ENCODE measurements around the gene FOCAD.
"Not testable (repeated sequence)": the region's sequence is repeated elsewhere in the genome, so short reads cannot be mapped to it uniquely, and the experiment has no call there.

Gene FOCAD

DNA sequence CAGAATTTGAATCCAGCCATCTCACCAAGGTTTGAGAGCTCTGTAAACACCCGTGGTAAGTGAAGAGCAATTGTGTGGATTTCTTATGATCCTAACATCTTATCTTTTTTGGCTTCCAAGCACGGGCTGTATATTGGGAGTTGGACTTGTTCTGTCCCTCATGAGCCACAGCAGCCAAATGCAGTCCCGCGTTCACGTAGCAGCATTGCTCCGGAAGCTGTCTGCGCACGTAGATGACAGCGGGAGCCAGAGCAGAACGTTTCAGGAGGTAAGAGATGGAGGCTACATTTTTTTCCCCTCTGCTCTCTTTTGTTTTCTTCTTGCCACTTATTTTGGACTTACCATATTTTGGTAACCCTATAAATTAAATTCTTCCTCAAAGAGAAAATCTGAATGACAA, 260.4 kb downstream of the FOCAD start:
- no peak overlapping the region for H3K4me3 ChIP-seq (ENCODE audit: low read depth, low read length)
- no peak for DNase-seq (ENCODE audit: low read depth)
- TF ChIP-seq, protein P1, sequence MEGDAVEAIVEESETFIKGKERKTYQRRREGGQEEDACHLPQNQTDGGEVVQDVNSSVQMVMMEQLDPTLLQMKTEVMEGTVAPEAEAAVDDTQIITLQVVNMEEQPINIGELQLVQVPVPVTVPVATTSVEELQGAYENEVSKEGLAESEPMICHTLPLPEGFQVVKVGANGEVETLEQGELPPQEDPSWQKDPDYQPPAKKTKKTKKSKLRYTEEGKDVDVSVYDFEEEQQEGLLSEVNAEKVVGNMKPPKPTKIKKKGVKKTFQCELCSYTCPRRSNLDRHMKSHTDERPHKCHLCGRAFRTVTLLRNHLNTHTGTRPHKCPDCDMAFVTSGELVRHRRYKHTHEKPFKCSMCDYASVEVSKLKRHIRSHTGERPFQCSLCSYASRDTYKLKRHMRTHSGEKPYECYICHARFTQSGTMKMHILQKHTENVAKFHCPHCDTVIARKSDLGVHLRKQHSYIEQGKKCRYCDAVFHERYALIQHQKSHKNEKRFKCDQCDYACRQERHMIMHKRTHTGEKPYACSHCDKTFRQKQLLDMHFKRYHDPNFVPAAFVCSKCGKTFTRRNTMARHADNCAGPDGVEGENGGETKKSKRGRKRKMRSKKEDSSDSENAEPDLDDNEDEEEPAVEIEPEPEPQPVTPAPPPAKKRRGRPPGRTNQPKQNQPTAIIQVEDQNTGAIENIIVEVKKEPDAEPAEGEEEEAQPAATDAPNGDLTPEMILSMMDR (IDR thresholded peaks at IDR 0.05; ENCODE audit: low read depth, low read length, missing control alignments): no peak

DNA sequence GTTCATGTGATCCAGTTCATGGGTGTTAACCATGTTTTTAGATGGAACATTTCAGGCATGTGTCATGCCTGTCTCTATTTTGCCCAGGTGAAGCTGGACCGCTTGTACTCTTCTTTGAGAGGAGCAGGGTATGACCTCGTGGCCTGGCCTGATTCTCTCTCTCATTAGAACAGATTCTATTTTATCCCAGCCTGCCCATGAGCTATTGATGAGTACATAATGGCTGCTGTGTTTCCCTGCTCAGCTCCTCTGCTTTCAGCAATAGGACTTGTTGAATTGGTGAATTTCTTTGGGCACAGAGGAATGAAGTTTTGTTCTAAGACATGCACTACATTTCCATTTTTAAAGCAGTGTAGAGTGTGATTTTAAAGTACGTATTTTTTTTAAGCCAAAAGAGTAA, 261.2 kb downstream of the FOCAD start:
- H3K4me3 ChIP-seq (ENCODE audit: low read depth, low read length): no peak overlapping the region
- TF ChIP-seq, protein P1 (IDR thresholded peaks at IDR 0.05; ENCODE audit: low read depth, low read length, missing control alignments): no peak
- no peak for DNase-seq (ENCODE audit: low read depth)

DNA sequence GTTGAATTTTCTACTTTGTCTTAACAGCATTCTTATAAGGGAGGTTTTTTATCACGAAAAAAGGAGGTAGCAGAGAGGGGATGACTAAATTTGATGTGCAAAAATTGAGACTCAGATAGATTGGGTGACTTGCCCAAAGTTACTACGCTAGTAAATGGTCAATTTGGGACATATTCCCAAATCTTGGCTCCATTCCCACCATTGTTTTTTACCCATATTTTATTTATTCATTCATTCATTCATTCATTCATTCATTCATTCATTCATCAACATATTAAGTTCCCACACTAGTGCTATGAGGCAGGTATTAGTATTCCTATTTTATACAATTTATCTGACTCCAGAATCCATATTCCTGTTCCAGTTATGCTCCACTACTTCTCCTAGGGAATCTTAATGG, 261.8 kb downstream of the FOCAD start:
- TF ChIP-seq, protein P1 (IDR thresholded peaks at IDR 0.05; ENCODE audit: low read depth, low read length, missing control alignments): no peak
- no peak overlapping the region for H3K4me3 ChIP-seq (ENCODE audit: low read depth, low read length)
- DNase-seq (ENCODE audit: low read depth): no peak

DNA sequence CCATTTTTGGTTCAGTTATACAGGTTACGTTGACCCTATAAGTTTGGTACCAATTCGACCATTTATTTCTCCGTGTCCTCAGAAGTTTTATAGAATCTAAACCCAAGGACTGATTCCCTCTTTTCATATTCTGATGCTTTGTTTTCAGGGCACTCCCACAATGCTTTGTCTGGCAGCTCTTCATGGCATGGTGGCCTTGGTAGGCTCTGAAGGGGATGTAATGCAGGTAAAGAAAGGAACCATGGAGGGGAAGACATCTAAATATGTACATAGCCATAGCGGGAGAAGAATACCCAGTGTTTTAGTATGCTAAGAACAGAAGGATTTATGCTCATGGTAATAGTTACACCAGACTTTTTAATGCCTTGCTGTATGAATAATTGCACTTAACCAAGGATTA, 264.6 kb downstream of the FOCAD start:
- H3K4me3 ChIP-seq (ENCODE audit: low read depth, low read length): no peak overlapping the region
- no peak for DNase-seq (ENCODE audit: low read depth)
- TF ChIP-seq, protein P1 (IDR thresholded peaks at IDR 0.05; ENCODE audit: low read depth, low read length, missing control alignments): no peak

DNA sequence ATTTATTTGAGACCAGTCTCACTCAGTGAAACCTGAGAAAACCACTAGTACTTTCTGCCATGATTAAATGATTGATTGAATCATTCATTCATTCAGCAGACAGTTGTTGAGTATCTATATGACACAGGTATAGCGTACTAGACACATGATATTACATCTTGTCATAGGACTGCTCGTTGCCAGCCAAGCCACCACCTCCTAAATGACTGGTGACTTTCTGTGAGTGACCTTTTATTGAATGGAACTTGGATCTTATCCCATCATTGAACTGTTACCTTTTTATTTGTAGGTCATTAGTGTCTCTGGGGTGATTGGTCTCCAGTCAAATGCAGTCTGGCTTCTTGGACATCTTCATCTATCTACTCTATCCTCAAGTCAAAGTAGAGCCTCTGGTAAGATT, 266.6 kb downstream of the FOCAD start:
- no peak for DNase-seq (ENCODE audit: low read depth)
- no peak overlapping the region for H3K4me3 ChIP-seq (ENCODE audit: low read depth, low read length)
- TF ChIP-seq, protein P1 (IDR thresholded peaks at IDR 0.05; ENCODE audit: low read depth, low read length, missing control alignments): no peak

DNA sequence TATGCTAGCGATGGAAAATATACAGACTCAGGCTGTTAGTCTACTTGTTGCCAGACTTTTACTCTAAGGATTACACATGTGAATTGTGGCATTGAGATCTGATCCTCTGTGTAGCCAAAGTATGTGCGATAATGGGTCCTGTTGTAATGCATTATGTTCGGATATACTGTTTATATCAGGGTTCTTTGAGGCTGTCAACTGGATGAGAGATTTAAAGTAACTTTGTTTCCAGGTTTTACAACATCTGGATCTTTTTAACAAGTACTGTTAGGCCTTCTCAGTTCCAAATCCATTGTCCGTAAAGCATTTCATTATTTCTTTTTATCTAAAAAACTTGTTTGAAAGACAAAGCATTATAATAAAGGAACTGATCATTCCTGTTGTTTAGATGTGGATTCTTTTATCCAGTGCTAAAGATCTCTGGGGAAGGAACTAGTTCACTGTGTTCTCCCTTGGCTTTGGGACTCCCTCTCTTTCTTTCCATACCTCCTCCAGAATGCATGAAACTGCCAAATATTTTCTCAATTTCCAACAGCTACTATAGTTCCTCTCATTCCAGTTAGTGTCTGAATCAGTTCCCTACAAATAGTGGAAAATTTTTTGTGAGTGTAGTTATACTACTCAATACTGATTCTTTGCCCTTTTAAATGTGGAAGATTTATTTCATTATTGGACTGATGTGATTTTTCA, 278.6 kb downstream of the FOCAD start:
- TF ChIP-seq, protein P1 (IDR thresholded peaks at IDR 0.05; ENCODE audit: low read depth, low read length, missing control alignments): no peak
- DNase-seq (ENCODE audit: low read depth): no peak
- H3K4me3 ChIP-seq (ENCODE audit: low read depth, low read length): no peak overlapping the region

DNA sequence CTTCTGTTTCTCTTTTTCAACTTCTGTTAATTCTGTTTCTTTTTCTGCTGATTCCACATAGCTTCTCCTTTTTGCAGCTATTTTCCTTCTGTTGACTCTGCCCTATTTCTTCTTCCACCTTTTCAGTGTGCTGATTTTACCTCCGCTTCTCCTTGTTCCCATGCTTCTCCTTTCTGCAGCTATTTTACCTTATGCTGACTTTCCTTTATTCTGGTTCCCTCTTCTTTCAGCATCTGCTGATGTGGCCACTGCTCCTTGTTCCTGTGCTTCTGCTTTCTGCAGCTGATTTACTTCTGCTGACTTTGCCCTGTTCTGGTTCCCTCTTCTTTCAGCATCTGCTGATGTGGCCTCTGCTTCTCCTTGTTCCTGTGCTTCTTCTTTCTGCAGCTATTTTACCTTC, 288.6 kb downstream of the FOCAD start:
- DNase-seq (ENCODE audit: low read depth): no peak

DNA sequence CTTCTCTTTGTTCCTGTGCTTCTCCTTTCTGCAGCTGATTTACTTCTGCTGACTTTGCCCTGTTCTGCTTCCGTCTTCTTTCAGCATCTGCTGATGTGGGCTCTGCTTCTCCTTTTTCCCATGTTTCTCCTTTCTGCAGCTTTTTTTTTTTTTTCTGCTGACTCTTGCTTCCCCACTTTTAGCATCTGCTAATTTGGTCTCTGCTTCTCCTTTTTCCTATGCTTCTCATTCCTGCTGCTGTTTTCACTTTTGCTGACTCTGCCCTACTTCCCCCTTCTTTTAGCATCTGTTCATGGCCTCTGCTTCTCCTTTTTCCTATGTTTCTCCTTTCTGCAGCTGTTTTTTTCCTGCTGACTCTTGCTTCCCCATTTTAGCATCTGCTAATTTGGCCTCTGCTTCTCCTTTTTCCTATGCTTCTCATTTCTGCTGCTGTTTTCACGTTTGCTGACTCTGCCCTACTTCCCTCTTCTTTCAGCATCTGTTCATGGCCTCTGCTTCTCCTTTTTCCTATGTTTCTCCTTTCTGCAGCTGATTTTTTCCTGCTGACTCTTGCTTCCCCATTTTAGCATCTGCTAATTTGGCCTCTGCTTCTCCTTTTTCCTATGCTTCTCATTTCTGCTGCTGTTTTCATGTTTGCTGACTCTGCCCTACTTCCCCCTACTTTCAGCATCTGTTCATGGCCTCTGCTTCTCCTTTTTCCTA, 289.3 kb downstream of the FOCAD start:
- DNase-seq (ENCODE audit: low read depth); H3K4me3 ChIP-seq (ENCODE audit: low read depth, low read length): not testable (repeated sequence)

More for the DNA sequence above, 288.6 kb downstream of the FOCAD start:
- TF ChIP-seq, protein P1 (IDR thresholded peaks at IDR 0.05; ENCODE audit: low read depth, low read length, missing control alignments): no peak
- no peak overlapping the region for H3K4me3 ChIP-seq (ENCODE audit: low read depth, low read length)

DNA sequence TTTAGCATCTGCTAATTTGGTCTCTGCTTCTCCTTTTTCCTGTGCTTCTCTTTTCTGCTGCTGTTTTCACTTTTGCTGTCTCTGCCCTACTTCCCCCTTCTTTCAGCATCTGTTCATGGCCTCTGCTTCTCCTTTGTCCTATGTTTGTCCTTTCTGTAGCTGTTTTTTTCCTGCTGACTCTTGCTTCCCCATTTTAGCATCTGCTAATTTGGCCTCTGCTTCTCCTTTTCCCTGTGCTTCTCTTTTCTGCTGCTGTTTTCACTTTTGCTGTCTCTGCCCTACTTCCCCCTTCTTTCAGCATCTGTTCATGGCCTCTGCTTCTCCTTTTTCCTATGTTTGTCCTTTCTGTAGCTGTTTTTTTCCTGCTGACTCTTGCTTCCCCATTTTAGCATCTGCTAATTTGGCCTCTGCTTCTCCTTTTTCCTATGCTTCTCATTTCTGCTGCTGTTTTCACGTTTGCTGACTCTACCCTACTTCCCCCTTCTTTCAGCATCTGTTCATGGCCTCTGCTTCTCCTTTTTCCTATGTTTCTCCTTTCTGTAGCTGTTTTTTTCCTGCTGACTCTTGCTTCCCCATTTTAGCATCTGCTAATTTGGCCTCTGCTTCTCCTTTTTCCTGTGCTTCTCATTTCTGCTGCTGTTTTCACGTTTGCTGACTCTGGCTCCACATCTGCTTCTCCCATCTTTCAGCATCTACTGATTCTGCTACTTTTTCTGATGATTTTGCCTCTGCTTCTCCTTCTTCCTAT, 290.3 kb downstream of the FOCAD start:
- not testable (repeated sequence) for DNase-seq (ENCODE audit: low read depth)

More for the DNA sequence above, 290.3 kb downstream of the FOCAD start:
- not testable (repeated sequence) for H3K4me3 ChIP-seq (ENCODE audit: low read depth, low read length)

Data from GM12864 (cell line).